ENCODE data around the gene TMEM91. TPM values are rescaled to one million over a fixed set of nuclear protein-coding genes. Genes with fewer than 3 reads are reported as not detected.

The TMEM91 gene
- 14.2 TPM for total RNA-seq

- DNase-seq (ENCODE audit: low spot score in 2 of 2) = no peak
- intact Hi-C loops (cut with DNase I) = loop anchor here (1.0 to 2.0 kb wide), 2 partner anchors 21 to 22 kb away; partner anchors contain the start of genes BCKDHA and EXOSC5
- H3K36me3 ChIP-seq = no peaks in the 10 kb centered on the region
Observed at GRCh38 chr19:41376241-41376997, at the start of gene TMEM91. TMEM91 (plus strand) TSS chr19:41376533; CDS start chr19:41378310, 1,777 bp downstream.

GRCh38 chr19:41327076-41327575 is 49.2 kb upstream of the TMEM91 start:
- intact Hi-C loops (cut with DNase I) = no loop called here
- Histone ChIP-seq H3K27me3 (no peaks in the 10 kb centered on the region), H3K4me1 (peaks cover 33 to 57% of the 10 kb centered on the region in 2 donors)

More at GRCh38 chr19:41376241-41376997, at the start of gene TMEM91:
- TF ChIP-seq CTCF (IDR thresholded peaks at IDR 0.05) = no peak
- no peaks in the 10 kb centered on the region for H3K27me3 ChIP-seq
- peak within 1 kb of the TSS; percentile 71 to 75 for H3K27ac ChIP-seq
- peak within 1 kb of the TSS; percentile 57 to 69 for H3K4me3 ChIP-seq
- H3K4me1 ChIP-seq = peaks cover 0 to 14% of the 10 kb centered on the region in 2 donors
- no peaks in the 10 kb centered on the region for H3K9me3 ChIP-seq

GRCh38 chr19:41327576-41328156 is 48.7 kb upstream of the TMEM91 start:
- no peaks in the 10 kb centered on the region for H3K27me3 ChIP-seq
- no peaks in the 10 kb centered on the region for H3K9me3 ChIP-seq
- peaks cover 23 to 37% of the 10 kb centered on the region in 2 donors for H3K36me3 ChIP-seq
- peak in 1 of 2 donors; percentile 83 for DNase-seq (ENCODE audit: low spot score in 2 of 2)
- TF ChIP-seq CTCF (IDR thresholded peaks at IDR 0.05) = no peak
- peak overlapping the region in 1 of 2 donors; percentile 34 for H3K4me3 ChIP-seq
- H3K4me1 ChIP-seq = peaks cover 31 to 51% of the 10 kb centered on the region in 2 donors
- peak overlapping the region; percentile 85 to 97 for H3K27ac ChIP-seq
- intact Hi-C loops (cut with DNase I) = no loop called here

More at GRCh38 chr19:41327076-41327575, 49.2 kb upstream of the TMEM91 start:
- H3K36me3 ChIP-seq = peaks cover 22 to 37% of the 10 kb centered on the region in 2 donors
- H3K27ac ChIP-seq = peak overlapping the region; percentile 85 to 97
- no peaks in the 10 kb centered on the region for H3K9me3 ChIP-seq
- DNase-seq (ENCODE audit: low spot score in 2 of 2) = no peak
- no peak for TF ChIP-seq CTCF (IDR thresholded peaks at IDR 0.05)
- H3K4me3 ChIP-seq = peak overlapping the region in 1 of 2 donors; percentile 34

GRCh38 chr19:41328157-41328841 is 48.0 kb upstream of the TMEM91 start:
- H3K27me3 ChIP-seq = no peaks in the 10 kb centered on the region
- H3K4me1 ChIP-seq = peaks cover 25 to 45% of the 10 kb centered on the region in 2 donors

More at GRCh38 chr19:41328157-41328841, 48.0 kb upstream of the TMEM91 start:
- DNase-seq (ENCODE audit: low spot score in 2 of 2) = no peak
- Histone ChIP-seq H3K27ac (peak overlapping the region; percentile 85 to 97), H3K4me3 (peak overlapping the region in 1 of 2 donors; percentile 34), H3K9me3 (no peaks in the 10 kb centered on the region), H3K36me3 (peaks cover 23 to 37% of the 10 kb centered on the region in 2 donors)
- intact Hi-C loops (cut with DNase I) = no loop called here
- no peak for TF ChIP-seq CTCF (IDR thresholded peaks at IDR 0.05)

Measured in ascending aorta (tissue), 2 donors.